Natural killer cell (primary cell): ENCODE data around the gene SHROOM2. TPM values are rescaled to one million over a fixed set of nuclear protein-coding genes. Genes with fewer than 3 reads are reported as not detected.

Experiments used
- ATAC-seq, 3 donors: fragments of 150-1000 bp in 2 of 3; fragments of 200-7000 bp in 1 of 3; cut with Tn5 transposase; 1 replicate in 1 of 3; 2 replicates in 2 of 3; pipeline ENCODE4 v1.10.0; 2021; ENCODE audit warnings: mild to moderate bottlenecking in 2 of 3, moderate library complexity in 2 of 3
- DNase-seq, 2 donors: peaks; one replicate each; pipeline versions ENCODE4 v3.0.0 to v3.0.0-alpha.2; 2013 to 2021; ENCODE audit warnings: mixed read lengths in 1 of 2
- H3K27ac ChIP-seq: one replicate; pipeline ENCODE4 v1.5.1; 2013; ENCODE audit warnings: mild to moderate bottlenecking, low read length
- H3K27me3 ChIP-seq: one replicate; pipeline ENCODE4 v1.6.1; 2013; ENCODE audit warnings: low read length; ENCODE audit not compliant: control insufficient read depth, insufficient read depth
- H3K36me3 ChIP-seq: one replicate; pipeline ENCODE4 v1.6.1; 2013; ENCODE audit warnings: low read length; ENCODE audit not compliant: control insufficient read depth, insufficient read depth
- H3K4me1 ChIP-seq: one replicate; pipeline ENCODE4 v1.6.1; 2013; ENCODE audit warnings: low read length; ENCODE audit not compliant: control insufficient read depth, insufficient read depth
- H3K4me3 ChIP-seq: one replicate; pipeline ENCODE4 v1.5.1; 2013; ENCODE audit warnings: low read length
- H3K9me3 ChIP-seq: one replicate; pipeline ENCODE4 v1.6.1; 2013; ENCODE audit warnings: low read length; ENCODE audit not compliant: control insufficient read depth, insufficient read depth
- H3K27ac Mint-ChIP-seq, 2 donors: one replicate each; pipeline ENCODE4 v1.8.0; 2022; ENCODE audit warnings: mild to moderate bottlenecking in 2 of 2, mixed read lengths in 2 of 2, moderate library complexity in 1 of 2
- H3K27me3 Mint-ChIP-seq, 2 donors: one replicate each; pipeline ENCODE4 v1.8.0; 2022; ENCODE audit warnings: low read depth in 2 of 2, mixed read lengths in 2 of 2
- H3K36me3 Mint-ChIP-seq: one replicate; pipeline ENCODE4 v1.8.0; 2022; ENCODE audit warnings: mixed read lengths
- H3K4me1 Mint-ChIP-seq, 2 donors: one replicate each; pipeline ENCODE4 v1.8.0; 2022; ENCODE audit warnings: mixed read lengths in 2 of 2
- H3K4me3 Mint-ChIP-seq: one replicate; pipeline ENCODE4 v1.8.0; 2022; ENCODE audit warnings: mild to moderate bottlenecking, moderate library complexity, mixed read lengths
- H3K9me3 Mint-ChIP-seq, 2 donors: one replicate each; pipeline ENCODE4 v1.8.0; 2022; ENCODE audit warnings: mixed read lengths in 2 of 2
- CTCF ChIP-seq: fragments of 200-600 bp; IDR thresholded peaks from one replicate; pipeline ENCODE4 v1.8.0; 2022; ENCODE audit warnings: antibody characterized with exemption
- WGBS: methylation state at CpG from one replicate; pipeline ENCODE4 v1.1.7; 2013; ENCODE audit warnings: missing lambda C conversion rate; ENCODE audit not compliant: insufficient coverage; 5-methylcytosine and 5-hydroxymethylcytosine counted together
- intact Hi-C: fragments of 100-400 bp; cut with micrococcal nuclease; formaldehyde crosslinking; loops from one replicate; pipeline ENCODE4 v1.14.2; 2022
- total RNA-seq, 4 donors: library from RNA; stranded (reverse); fragments of 120-200 nt in 1 of 4; gene quantifications; one replicate each; pipeline versions ENCODE4 v1.2.3 to v1.2.4, GENCODE V29; 2013 to 2022

Gene SHROOM2, protein sequence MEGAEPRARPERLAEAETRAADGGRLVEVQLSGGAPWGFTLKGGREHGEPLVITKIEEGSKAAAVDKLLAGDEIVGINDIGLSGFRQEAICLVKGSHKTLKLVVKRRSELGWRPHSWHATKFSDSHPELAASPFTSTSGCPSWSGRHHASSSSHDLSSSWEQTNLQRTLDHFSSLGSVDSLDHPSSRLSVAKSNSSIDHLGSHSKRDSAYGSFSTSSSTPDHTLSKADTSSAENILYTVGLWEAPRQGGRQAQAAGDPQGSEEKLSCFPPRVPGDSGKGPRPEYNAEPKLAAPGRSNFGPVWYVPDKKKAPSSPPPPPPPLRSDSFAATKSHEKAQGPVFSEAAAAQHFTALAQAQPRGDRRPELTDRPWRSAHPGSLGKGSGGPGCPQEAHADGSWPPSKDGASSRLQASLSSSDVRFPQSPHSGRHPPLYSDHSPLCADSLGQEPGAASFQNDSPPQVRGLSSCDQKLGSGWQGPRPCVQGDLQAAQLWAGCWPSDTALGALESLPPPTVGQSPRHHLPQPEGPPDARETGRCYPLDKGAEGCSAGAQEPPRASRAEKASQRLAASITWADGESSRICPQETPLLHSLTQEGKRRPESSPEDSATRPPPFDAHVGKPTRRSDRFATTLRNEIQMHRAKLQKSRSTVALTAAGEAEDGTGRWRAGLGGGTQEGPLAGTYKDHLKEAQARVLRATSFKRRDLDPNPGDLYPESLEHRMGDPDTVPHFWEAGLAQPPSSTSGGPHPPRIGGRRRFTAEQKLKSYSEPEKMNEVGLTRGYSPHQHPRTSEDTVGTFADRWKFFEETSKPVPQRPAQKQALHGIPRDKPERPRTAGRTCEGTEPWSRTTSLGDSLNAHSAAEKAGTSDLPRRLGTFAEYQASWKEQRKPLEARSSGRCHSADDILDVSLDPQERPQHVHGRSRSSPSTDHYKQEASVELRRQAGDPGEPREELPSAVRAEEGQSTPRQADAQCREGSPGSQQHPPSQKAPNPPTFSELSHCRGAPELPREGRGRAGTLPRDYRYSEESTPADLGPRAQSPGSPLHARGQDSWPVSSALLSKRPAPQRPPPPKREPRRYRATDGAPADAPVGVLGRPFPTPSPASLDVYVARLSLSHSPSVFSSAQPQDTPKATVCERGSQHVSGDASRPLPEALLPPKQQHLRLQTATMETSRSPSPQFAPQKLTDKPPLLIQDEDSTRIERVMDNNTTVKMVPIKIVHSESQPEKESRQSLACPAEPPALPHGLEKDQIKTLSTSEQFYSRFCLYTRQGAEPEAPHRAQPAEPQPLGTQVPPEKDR (N-terminal part only)
- total RNA-seq, result not detected
- not detected for total RNA-seq (2013)

DNA sequence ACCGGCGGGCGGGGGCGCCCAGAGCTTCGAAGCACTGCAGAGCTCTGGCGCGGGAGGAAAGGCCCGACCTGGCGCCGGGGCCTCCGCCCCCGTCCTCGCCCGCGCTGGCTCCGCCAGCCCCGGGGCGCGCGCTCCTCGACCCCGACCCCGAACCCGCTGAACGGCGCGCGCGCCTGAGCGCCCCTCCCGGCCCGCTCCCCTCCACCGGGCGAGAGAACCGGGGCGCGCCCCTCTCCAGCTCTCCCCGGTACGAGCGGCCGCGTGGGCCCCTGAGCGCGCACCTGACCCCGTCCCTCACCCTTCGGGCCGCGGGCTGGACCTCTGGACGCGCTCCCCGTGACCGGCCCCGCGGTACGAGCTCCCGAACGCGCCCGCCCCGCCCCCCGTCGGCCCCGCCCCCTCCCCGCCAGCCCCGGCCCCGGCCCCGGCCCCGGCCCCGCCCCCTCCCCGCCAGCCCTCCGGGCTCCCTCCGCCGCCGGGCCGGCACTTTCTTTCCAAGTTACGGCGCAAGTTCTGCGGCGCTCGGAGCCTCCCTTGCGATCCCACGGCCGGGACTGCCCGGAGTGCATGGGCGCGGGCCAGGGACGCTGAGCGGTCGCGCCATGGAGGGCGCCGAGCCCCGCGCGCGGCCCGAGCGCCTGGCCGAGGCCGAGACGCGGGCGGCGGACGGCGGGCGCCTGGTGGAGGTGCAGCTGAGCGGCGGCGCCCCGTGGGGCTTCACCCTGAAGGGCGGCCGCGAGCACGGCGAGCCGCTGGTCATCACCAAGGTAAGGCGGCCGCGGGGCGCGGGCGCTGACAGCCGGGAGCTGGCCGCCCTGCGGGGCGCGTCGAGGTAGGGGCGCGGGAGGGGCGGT is at the start of gene SHROOM2:
Gene SHROOM2, plus strand, starts transcription at position 486 of the 854 bp plus-strand sequence. Its CDS starts 117 bp downstream, at position 603.
- Mint-ChIP-seq H3K4me1 (no peaks in the 10 kb centered on the region), H3K9me3 (no peaks in the 10 kb centered on the region), H3K36me3 (no peaks in the 10 kb centered on the region), H3K27ac (no peak within 1 kb of the TSS), H3K27me3 (peaks cover 12 to 43% of the 10 kb centered on the region in 2 donors), H3K4me3 (peak within 1 kb of the TSS; percentile 65)
- peak in 1 of 3 donors; percentile 13 for ATAC-seq
- no peaks in the 10 kb centered on the region for H3K9me3 ChIP-seq
- under 1% methylated on average over 114 of the region's 132 CpGs for WGBS
- H3K27me3 ChIP-seq, result peaks cover 2% of the 10 kb centered on the region
- no peaks in the 10 kb centered on the region for H3K36me3 ChIP-seq
- TF ChIP-seq CTCF, result no peak
- intact Hi-C loops, result no loop called here
- no peak within 1 kb of the TSS for H3K27ac ChIP-seq
- H3K4me1 ChIP-seq, result no peaks in the 10 kb centered on the region
- H3K4me3 ChIP-seq, result no peak within 1 kb of the TSS
- DNase-seq, result no peak

DNA sequence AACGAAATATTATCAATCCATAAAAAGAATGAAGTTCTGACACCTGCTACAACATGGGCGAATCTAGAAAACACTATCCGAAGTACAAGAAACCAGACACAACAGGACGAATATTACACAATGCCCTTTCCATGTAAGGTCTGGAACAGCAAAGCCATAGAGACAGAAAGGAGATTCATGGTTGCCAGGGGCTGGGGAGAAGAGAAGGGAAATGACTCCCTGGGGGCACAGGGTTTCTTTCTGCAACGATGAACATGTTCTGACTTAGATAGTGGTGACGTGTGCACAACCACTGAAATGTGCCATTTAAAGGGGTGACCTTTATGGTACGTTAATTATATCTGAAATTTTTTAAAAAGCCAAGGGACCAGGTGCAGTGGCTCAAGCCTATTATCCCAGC is 48.9 kb upstream of the SHROOM2 start:
- Mint-ChIP-seq H3K27ac (no peak overlapping the region), H3K4me3 (no peak overlapping the region), H3K9me3 (no peaks in the 10 kb centered on the region), H3K4me1 (no peaks in the 10 kb centered on the region), H3K27me3 (no peaks in the 10 kb centered on the region), H3K36me3 (no peaks in the 10 kb centered on the region)
- TF ChIP-seq CTCF, result no peak
- Histone ChIP-seq H3K4me1 (no peaks in the 10 kb centered on the region), H3K9me3 (no peaks in the 10 kb centered on the region), H3K36me3 (no peaks in the 10 kb centered on the region), H3K4me3 (no peak overlapping the region), H3K27me3 (no peaks in the 10 kb centered on the region), H3K27ac (no peak overlapping the region)
- no peak for DNase-seq
- 76% methylated on average over 7 of the region's 7 CpGs for WGBS
- ATAC-seq, result no peak
- intact Hi-C loops, result no loop called here

DNA sequence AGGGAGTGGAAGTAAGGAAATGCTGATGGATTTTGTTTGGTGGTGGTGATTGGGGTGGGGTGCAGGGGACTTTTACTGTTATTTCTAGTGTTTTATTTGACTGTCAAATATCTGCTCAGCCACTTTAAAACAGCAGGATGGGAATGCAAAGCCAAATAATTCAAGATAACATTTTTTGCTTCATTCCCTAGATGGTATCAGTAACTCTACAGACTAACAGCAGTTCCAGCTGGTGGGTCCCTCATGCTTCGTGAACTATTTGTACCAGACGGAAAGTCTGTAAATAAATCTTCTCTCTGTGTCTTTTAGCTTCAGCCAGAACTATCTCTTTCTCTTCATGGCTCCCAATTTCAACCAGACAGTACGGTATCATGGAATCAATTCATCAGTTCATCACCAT is 48.1 kb upstream of the SHROOM2 start:
- intact Hi-C loops, result no loop called here
- Mint-ChIP-seq H3K27me3 (no peaks in the 10 kb centered on the region), H3K36me3 (no peaks in the 10 kb centered on the region), H3K27ac (no peak overlapping the region), H3K4me3 (no peak overlapping the region), H3K4me1 (no peaks in the 10 kb centered on the region), H3K9me3 (no peaks in the 10 kb centered on the region)
- Histone ChIP-seq H3K36me3 (no peaks in the 10 kb centered on the region), H3K9me3 (no peaks in the 10 kb centered on the region), H3K4me1 (no peaks in the 10 kb centered on the region), H3K4me3 (no peak overlapping the region), H3K27ac (no peak overlapping the region), H3K27me3 (no peaks in the 10 kb centered on the region)
- no peak for TF ChIP-seq CTCF
- 53% methylated on average over 3 of the region's 3 CpGs for WGBS
- DNase-seq (no peak), ATAC-seq (no peak)
